ENCODE measurements around the gene FOSL1.

The FOSL1 gene

GRCh38 chr11:65920372-65920802 lies 20.2 kb upstream of the FOSL1 start:
- in situ Hi-C loops (cut with MboI; ENCODE audit: low sequenced_read_pairs), result no loop called here

- in situ Hi-C loops (cut with MboI; ENCODE audit: low sequenced_read_pairs), result no loop called here
Observed at GRCh38 chr11:65919573-65920371, 19.6 kb upstream of the FOSL1 start.

- in situ Hi-C loops (cut with MboI; ENCODE audit: low sequenced_read_pairs), result no loop called here
Observed at GRCh38 chr11:65919141-65919572, 19.0 kb upstream of the FOSL1 start, which contains the start of gene DRAP1. DRAP1 (plus strand) TSS chr11:65919426; CDS start chr11:65919502, 76 bp downstream.

GRCh38 chr11:65918211-65919140 lies 18.3 kb upstream of the FOSL1 start, which contains the start of gene C11orf68:
C11orf68 (minus strand) TSS chr11:65919062; CDS start chr11:65919031, 31 bp downstream.
- in situ Hi-C loops (cut with MboI; ENCODE audit: low sequenced_read_pairs), result no loop called here

DNA sequence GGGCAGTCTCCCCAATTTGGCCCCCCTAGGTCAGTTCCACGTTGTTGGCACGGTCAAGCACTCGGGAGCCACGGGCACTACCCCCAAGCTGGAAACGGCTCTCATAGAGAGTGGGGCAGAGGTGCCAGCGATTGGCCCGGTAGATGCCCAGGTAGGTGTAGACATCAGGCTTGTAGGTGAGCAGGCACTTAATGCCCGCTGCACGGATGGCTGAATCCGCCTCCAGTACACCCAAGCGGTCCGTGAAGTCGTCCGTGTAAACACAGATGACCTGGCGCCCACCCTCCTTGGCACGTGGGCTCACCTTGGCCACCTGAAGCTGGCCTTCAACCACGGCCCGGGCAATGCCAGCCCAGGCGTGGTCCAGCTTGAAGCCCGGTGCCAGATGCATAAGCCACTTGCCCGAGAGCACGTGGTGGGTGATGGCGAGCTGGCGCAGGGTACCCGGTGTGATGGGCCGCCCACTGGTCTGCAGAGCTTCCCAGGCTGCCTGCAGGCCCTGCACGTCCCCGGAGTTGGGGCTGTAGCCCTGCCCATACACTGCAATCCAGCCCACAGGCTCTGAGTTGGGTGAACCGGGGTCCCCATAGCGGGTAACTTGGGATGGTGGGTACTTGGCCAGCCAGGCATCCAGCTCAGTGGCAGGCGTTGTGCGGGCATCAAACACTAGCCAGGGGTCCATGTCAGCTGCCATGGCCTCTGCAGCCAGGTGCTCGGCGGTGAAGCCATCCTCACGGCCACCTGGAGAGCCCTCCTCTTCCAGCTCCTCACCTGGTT lies 17.4 kb upstream of the FOSL1 start:
- in situ Hi-C loops (cut with MboI; ENCODE audit: low sequenced_read_pairs), result no loop called here

GRCh38 chr11:65917077-65917433 lies 16.9 kb upstream of the FOSL1 start:
- in situ Hi-C loops (cut with MboI; ENCODE audit: low sequenced_read_pairs), result no loop called here

- in situ Hi-C loops (cut with MboI; ENCODE audit: low sequenced_read_pairs), result no loop called here
Observed at GRCh38 chr11:65916391-65916790, 16.2 kb upstream of the FOSL1 start.

DNA sequence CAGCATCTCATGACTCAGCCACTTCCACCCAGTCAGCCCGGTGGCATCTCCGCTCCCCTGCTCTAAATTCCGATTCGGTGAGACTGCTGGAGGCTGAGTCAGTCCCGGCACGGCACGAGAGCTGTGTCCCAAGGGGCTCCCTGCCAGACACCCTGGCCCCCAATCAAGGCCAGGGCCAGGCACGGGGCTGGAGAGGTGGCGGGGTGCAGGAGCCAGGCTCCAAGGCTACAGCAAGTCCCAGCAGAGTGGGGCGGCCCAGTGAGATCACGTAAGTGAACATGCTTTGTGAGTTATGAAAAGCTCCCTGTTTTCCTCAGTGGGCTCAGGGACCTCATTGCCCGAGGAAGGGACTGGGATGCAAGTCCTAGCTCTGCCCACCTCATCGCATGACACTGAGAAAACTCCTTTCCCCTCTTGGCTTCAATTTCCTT lies 15.6 kb upstream of the FOSL1 start:
- in situ Hi-C loops (cut with MboI; ENCODE audit: low sequenced_read_pairs), result no loop called here

- in situ Hi-C loops (cut with MboI; ENCODE audit: low sequenced_read_pairs), result no loop called here
Observed at GRCh38 chr11:65915101-65915820, 15.1 kb upstream of the FOSL1 start.

DNA sequence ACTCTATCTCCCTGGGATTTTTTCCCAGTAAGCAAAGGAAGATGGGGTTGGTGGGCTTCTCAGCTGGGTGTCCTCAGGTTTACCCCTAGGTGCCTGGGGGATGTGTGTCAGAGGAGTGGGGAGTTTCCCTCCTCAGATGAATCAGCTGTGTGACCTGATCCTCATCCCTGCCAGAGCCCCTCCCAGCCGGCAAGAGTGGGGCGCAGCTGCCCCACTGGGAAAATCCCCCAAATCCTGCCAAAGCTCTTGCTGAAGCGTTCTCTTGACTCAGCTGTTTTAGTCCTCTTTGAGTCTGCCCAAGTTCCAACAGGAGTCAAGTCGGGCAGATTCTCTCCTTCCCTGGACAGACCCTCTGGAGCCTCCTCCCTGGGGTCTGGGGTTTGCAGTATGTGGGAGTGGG lies 12.7 kb upstream of the FOSL1 start:
- in situ Hi-C loops (cut with MboI; ENCODE audit: low sequenced_read_pairs), result no loop called here

- in situ Hi-C loops (cut with MboI; ENCODE audit: low sequenced_read_pairs), result no loop called here
Observed at GRCh38 chr11:65911682-65912568, 11.7 kb upstream of the FOSL1 start.

DNA sequence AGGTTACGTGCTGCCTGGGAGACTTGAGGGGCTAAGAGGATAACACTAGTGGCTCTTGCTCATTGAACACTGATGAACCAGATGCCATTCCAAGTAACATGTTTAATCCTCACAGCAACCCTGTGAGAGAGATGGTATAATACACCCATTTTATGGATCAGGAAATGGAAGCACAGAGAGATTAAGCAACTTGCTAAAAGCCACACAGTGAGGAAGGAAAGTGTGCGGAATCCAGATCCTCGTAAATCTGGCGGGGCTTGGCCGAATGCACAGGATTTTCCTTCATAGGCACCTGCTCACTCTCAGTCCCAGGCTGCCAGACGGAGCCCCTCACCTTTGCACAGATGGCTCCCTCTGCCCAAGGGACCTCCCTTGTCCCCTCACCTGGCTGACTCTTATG lies 7.7 kb upstream of the FOSL1 start:
- in situ Hi-C loops (cut with MboI; ENCODE audit: low sequenced_read_pairs), result no loop called here

GRCh38 chr11:65906602-65907001 lies 6.4 kb upstream of the FOSL1 start:
- in situ Hi-C loops (cut with MboI; ENCODE audit: low sequenced_read_pairs), result no loop called here

DNA sequence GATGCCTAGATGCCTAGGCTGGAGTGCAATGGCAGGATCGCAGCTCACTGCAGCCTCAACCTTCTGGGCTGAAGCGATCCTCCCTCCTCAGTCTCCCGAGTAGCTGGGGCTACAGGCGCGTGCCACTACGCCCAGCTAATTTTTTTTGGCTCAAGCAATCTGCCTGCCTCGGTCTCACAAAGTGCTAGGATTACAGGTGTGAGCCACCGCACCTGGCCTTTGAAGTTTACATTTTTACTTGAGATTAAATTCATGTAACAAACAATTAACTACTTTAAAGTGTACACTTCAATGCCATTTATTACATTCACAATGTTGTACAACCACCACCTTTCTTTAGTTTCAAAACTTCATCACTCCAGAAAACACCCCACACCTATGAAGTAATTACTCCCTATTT lies 3.5 kb upstream of the FOSL1 start:
- in situ Hi-C loops (cut with MboI; ENCODE audit: low sequenced_read_pairs), result no loop called here

DNA sequence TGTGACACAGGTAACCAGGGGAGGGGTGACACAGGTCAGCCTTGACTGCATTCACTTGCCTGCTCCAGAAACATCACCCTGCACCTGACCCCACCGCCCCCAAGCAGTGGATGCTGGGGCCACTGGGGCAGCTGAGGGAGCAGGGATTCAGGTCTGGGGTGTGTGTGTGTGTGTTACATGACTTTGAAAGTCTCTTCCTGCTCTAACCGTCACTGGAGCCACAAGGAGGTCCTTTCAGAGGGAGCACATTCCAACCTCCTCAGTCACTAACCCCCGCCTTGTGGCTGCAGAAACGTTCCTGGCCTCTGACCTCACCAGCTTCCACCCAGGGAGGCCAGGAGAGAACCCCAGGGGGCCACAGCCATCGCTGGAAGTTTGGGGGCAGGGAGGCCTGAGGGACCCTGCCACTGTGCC lies 2.9 kb upstream of the FOSL1 start:
- in situ Hi-C loops (cut with MboI; ENCODE audit: low sequenced_read_pairs), result no loop called here

DNA sequence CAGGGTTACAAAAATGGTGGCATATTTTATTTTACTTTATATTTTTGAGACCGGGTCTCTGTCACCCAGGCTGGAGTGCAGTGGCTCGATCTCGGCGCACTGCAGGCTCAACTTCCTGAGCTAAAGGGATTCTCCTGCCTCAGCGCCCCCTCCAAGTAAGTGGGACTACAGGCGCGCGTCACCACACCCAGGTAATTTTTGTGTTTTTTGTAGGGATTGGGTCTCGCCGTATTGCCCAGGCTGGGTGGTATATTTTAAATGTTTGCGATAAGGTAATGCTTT lies 652 bp upstream of the FOSL1 start:
- in situ Hi-C loops (cut with MboI; ENCODE audit: low sequenced_read_pairs), result no loop called here

- in situ Hi-C loops (cut with MboI; ENCODE audit: low sequenced_read_pairs), result no loop called here
Observed at GRCh38 chr11:65899356-65900124, 648 bp downstream of the FOSL1 start.

- in situ Hi-C loops (cut with MboI; ENCODE audit: low sequenced_read_pairs), result no loop called here
Observed at GRCh38 chr11:65898656-65899355, 1.4 kb downstream of the FOSL1 start.

Data from HL-60/S4 (cell line).